A549 (cell line): ENCODE data around the gene TMPRSS7. TPM values are rescaled to one million over a fixed set of nuclear protein-coding genes. Genes with fewer than 3 reads are reported as not detected.

Experiments
- ATAC-seq, 2 experiments: fragments of 200-7000 bp in 1 of 2; fragments of >200 bp in 1 of 2; cut with Nextera tagmentation in 1 of 2; cut with Tn5 transposase in 1 of 2; 3 replicates each; pipeline versions ENCODE4 v1.8.0 to v1.9.1; 2018 to 2020; ENCODE audit warnings: mild to moderate bottlenecking in 1 of 2, moderate library complexity in 1 of 2
- CTCF ChIA-PET: fragments of 300-600 bp; sonication (Branson Sonifier 250); formaldehyde crosslinking; extraction: SDS; loops from one replicate; lab custom pipeline; 2021; ENCODE audit warnings: antibody characterized with exemption, inconsistent platforms; lab: Yijun Ruan, JAX
- POLR2A ChIA-PET: fragments of 350-600 bp; formaldehyde crosslinking; extraction: SDS; loops from one replicate; lab custom pipeline; 2021; ENCODE audit warnings: antibody characterized with exemption, inconsistent platforms; lab: Yijun Ruan, JAX
- DNase-seq, 2 experiments: peaks; one replicate each; pipeline versions ENCODE4 v3.0.0 to v3.0.0-alpha.2; 2011 to 2016; ENCODE audit warnings: low read depth in 1 of 2, low spot score in 1 of 2
- FAIRE-seq: peaks from 2 replicates; lab custom pipeline; 2011; peaks lifted over from hg19 to GRCh38; lab: Jason Lieb, UNC
- H3K27ac ChIP-seq, 2 experiments: fragments of >200 bp; sonication (Bioruptor Twin); formaldehyde crosslinking; 3 replicates each; pipeline ENCODE4 v1.5.1; 2016 to 2017
- H3K4me1 ChIP-seq: fragments of >200 bp; sonication (Bioruptor Twin); formaldehyde crosslinking; 3 replicates; pipeline ENCODE4 v1.6.1; 2016
- H3K4me2 ChIP-seq: fragments of >200 bp; sonication (Bioruptor Twin); formaldehyde crosslinking; 3 replicates; pipeline ENCODE4 v1.6.1; 2016
- H3K4me3 ChIP-seq: fragments of >200 bp; sonication (Bioruptor Twin); formaldehyde crosslinking; 3 replicates; pipeline ENCODE4 v1.5.1; 2016
- H3K9me3 ChIP-seq: fragments of >200 bp; sonication (Bioruptor Twin); formaldehyde crosslinking; 3 replicates; pipeline ENCODE4 v1.6.1; 2016
- CTCF ChIP-seq: fragments of >200 bp; sonication (Bioruptor Twin); formaldehyde crosslinking; IDR thresholded peaks from 3 replicates; pipeline ENCODE4 v1.5.1; 2016
- E2F6 ChIP-seq: IDR thresholded peaks from 2 replicates; pipeline ENCODE4 v1.6.1; 2012; ENCODE audit warnings: low read depth, borderline replicate concordance
- EHF ChIP-seq: fragments of 250-450 bp; sonication (Bioruptor Pico); IDR thresholded peaks from 2 replicates; pipeline ENCODE4 v1.5.0; 2020; ENCODE audit warnings: mild to moderate bottlenecking
- ELK1 ChIP-seq: fragments of 150-350 bp; IDR thresholded peaks from 2 replicates; pipeline ENCODE4 v1.6.1; 2014; ENCODE audit warnings: low read depth, mild to moderate bottlenecking, low read length
- EP300 ChIP-seq, 2 experiments: fragments of >200 bp; sonication (Bioruptor Twin); formaldehyde crosslinking; IDR thresholded peaks; 2 replicates in 1 of 2; 3 replicates in 1 of 2; pipeline ENCODE4 v1.6.1; 2016 to 2017
- FOSL2 ChIP-seq, 2 experiments: fragments of 450-650 bp in 1 of 2; fragments of >200 bp in 1 of 2; sonication (Bioruptor Twin) in 1 of 2; formaldehyde crosslinking; IDR thresholded peaks; 2 replicates each; pipeline versions ENCODE4 v1.5.0 to v1.6.1; 2016 to 2020; ENCODE audit warnings: mild to moderate bottlenecking in 1 of 2, moderate library complexity in 1 of 2
- GATA3 ChIP-seq: IDR thresholded peaks from 2 replicates; pipeline ENCODE4 v1.6.1; 2012; ENCODE audit warnings: borderline replicate concordance
- HDAC2 ChIP-seq: fragments of 200-600 bp; sonication (generic); IDR thresholded peaks from 2 replicates; pipeline ENCODE4 v1.6.1; 2016
- HMGXB4 ChIP-seq: fragments of 250-450 bp; sonication (Bioruptor Pico); IDR thresholded peaks from 2 replicates; pipeline ENCODE4 v1.5.0; 2021; ENCODE audit warnings: mild to moderate bottlenecking, moderate library complexity, borderline replicate concordance
- HOXB13 ChIP-seq: fragments of 250-450 bp; sonication (Bioruptor Pico); IDR thresholded peaks from 2 replicates; pipeline ENCODE4 v1.5.0; 2020; ENCODE audit warnings: low read depth, mild to moderate bottlenecking, moderate library complexity
- HOXB5 ChIP-seq: fragments of 250-450 bp; sonication (Bioruptor Pico); IDR thresholded peaks from 2 replicates; pipeline ENCODE4 v1.5.0; 2020; ENCODE audit warnings: mild to moderate bottlenecking, moderate library complexity
- KDM1A ChIP-seq: fragments of 200-600 bp; sonication (generic); IDR thresholded peaks from 2 replicates; pipeline ENCODE4 v1.6.1; 2016; ENCODE audit warnings: low read depth, mild to moderate bottlenecking
- MAFK ChIP-seq: fragments of 450-650 bp; IDR thresholded peaks from 2 replicates; pipeline ENCODE4 v1.6.1; 2014; ENCODE audit not compliant: partially characterized antibody
- MAX ChIP-seq: IDR thresholded peaks from 2 replicates; pipeline ENCODE4 v1.6.1; 2012
- MYC ChIP-seq: IDR thresholded peaks from 2 replicates; pipeline ENCODE4 v1.6.1; 2012; ENCODE audit warnings: mild to moderate bottlenecking, inconsistent platforms, low read length, improper control_type of control experiment, borderline replicate concordance
- NR3C1 ChIP-seq: fragments of >200 bp; sonication (Bioruptor Twin); formaldehyde crosslinking; IDR thresholded peaks from 3 replicates; pipeline ENCODE4 v1.6.1; 2017
- PBX3 ChIP-seq: IDR thresholded peaks from 2 replicates; pipeline ENCODE4 v1.6.1; 2012
- POLR2AphosphoS2 ChIP-seq: conservative IDR thresholded peaks from 2 replicates; pipeline ENCODE4 v1.6.1; 2012; ENCODE audit warnings: low read length, improper control_type of control experiment, inconsistent platforms
- RARB ChIP-seq: fragments of 250-450 bp; sonication (Bioruptor Pico); IDR thresholded peaks from 2 replicates; pipeline ENCODE4 v1.8.0; 2021; ENCODE audit warnings: mild to moderate bottlenecking, moderate library complexity
- RNF2 ChIP-seq: fragments of 200-600 bp; sonication (generic); IDR thresholded peaks from 2 replicates; pipeline ENCODE4 v1.6.1; 2016; ENCODE audit warnings: low read depth, mild to moderate bottlenecking, antibody characterized with exemption, moderate library complexity, borderline replicate concordance
- SMC3 ChIP-seq: fragments of >200 bp; sonication (Bioruptor Twin); formaldehyde crosslinking; IDR thresholded peaks from 3 replicates; pipeline ENCODE4 v1.6.1; 2018; ENCODE audit warnings: inconsistent platforms
- ZSCAN20 ChIP-seq: fragments of 250-450 bp; sonication (Bioruptor Pico); IDR thresholded peaks from 2 replicates; pipeline ENCODE4 v1.8.0; 2022; ENCODE audit warnings: mild to moderate bottlenecking, moderate library complexity
- WGBS: methylation state at CpG from one replicate; pipeline ENCODE4 v1.1.6; 2017; ENCODE audit errors: missing lambda C conversion rate; 5-methylcytosine and 5-hydroxymethylcytosine counted together
- polyA plus RNA-seq, 4 experiments: library from polyadenylated mRNA; depleted of rRNA in 3 of 4; stranded (reverse); fragments of >200 nt; fragmentation: RNase III in 1 of 4; extraction: RNeasy Plus Mini Kit Qiagen cat#74134 plus additional on column Dnase treatment in 1 of 4; gene quantifications; 2 replicates in 3 of 4; 3 replicates in 1 of 4; pipeline ENCODE4 v1.2.3, GENCODE V29; 2011 to 2017

The TMPRSS7 gene
- polyA plus RNA-seq, 2 of the 4 experiments (the other 2 are of a cell fraction), result 0.04 to 0.09 TPM

GRCh38 chr3:112095731-112096130 is 61.2 kb downstream of the TMPRSS7 start:
- ChIA-PET POLR2A (no interaction called here), CTCF (interaction anchor here (1.4 kb wide), 1 partner anchor 107 kb away, joined by 4 read pairs; no protein-coding TSS in a partner anchor)
- Histone ChIP-seq H3K4me3 (no peak overlapping the region), H3K4me1 (peaks cover 33% of the 10 kb centered on the region), H3K9me3 (no peaks in the 10 kb centered on the region), H3K4me2 (no peak overlapping the region), H3K27ac (peak overlapping the region in 1 of 2 experiments; percentile 36; a peak in 3 of 6 replicates)
- FAIRE-seq, result no peak
- 32% methylated on average over 2 of the region's 2 CpGs for WGBS
- DNase-seq, result no peak
- 0 out of 6 replicates have a peak, but pooled peaks of 1 of the 2 experiments have one; percentile 11 for ATAC-seq
- TF ChIP-seq HOXB13 (CRISPR knock-in tag) (no peak), KDM1A (no peak), ELK1 (no peak), E2F6 (no peak), FOSL2 (IDR thresholded peaks at IDR 0.05) (no peak), FOSL2 (CRISPR knock-in tag; IDR thresholded peaks at IDR 0.05) (no peak), HOXB5 (CRISPR knock-in tag) (no peak), NR3C1 (no peak), MAFK (no peak), MAX (no peak), PBX3 (no peak), RARB (CRISPR knock-in tag) (no peak), MYC (no peak), EP300 (IDR thresholded peaks at IDR 0.05) (no peak), EHF (CRISPR knock-in tag) (no peak), HMGXB4 (no peak), GATA3 (no peak), POLR2AphosphoS2 (no peak), CTCF (no peak), HDAC2 (no peak)

- WGBS, result 70% methylated on average over 2 of the region's 2 CpGs
- CTCF ChIA-PET, result interaction anchor here (1.4 kb wide), 1 partner anchor 107 kb away, joined by 4 read pairs; no protein-coding TSS in a partner anchor
- DNase-seq, result no peak
- no peaks in the 10 kb centered on the region for H3K9me3 ChIP-seq
- ATAC-seq, result no peak
- no peak overlapping the region for H3K4me3 ChIP-seq
- TF ChIP-seq POLR2AphosphoS2 (no peak), ZSCAN20 (CRISPR knock-in tag) (no peak), EHF (CRISPR knock-in tag) (no peak), EP300 (IDR thresholded peaks at IDR 0.05) (no peak), HMGXB4 (no peak), GATA3 (no peak), SMC3 (no peak), RNF2 (no peak)
- peaks cover 35% of the 10 kb centered on the region for H3K4me1 ChIP-seq
- H3K4me2 ChIP-seq, result no peak overlapping the region; the same call in 2 of the 3 replicates
- FAIRE-seq, result no peak
- POLR2A ChIA-PET, result no interaction called here
- H3K27ac ChIP-seq, result peak overlapping the region in 1 of 2 experiments; percentile 36; a peak in 3 of 6 replicates
These were observed 61.6 kb downstream of the TMPRSS7 start for GRCh38 chr3:112096176-112096575.
